Activated CD4-positive, alpha-beta T cell treated with anti-CD3 and anti-CD28 coated beads, Interleukin-2, amount 50 U/mL, for 48 hours (primary cell): ENCODE measurements around the gene RNF145.
A peak's percentile ranks its signal among the peaks of the same experiment; 100 is the strongest.

Experiments
- DNase-seq, 2 experiments: peaks; one replicate each; pipeline ENCODE4 v3.0.0-alpha.2; 2020

Gene RNF145

DNA sequence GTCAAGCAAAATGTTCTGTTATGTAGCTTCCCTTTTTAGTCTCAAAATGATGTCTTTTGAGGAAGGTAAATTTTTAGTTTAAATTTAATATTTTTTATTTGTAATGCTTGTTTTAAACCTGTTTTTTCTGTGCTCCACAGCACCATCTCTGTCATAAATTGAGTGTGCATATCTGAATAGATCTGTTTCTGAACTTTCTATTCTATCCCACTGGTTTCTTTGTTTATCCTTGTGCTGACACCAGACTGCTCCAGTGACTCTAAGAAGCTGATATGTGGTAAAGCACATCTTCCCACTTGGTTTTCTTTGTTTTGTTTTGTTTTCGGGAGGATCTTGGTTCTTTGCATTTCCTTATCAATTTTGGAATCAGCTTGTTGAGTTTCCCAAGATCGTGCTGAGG is 7.1 kb upstream of the RNF145 start:
- DNase-seq: no peak

- DNase-seq: no peak
Measured at GRCh38 chr5:159215886-159216285, 6.5 kb upstream of the RNF145 start.

DNA sequence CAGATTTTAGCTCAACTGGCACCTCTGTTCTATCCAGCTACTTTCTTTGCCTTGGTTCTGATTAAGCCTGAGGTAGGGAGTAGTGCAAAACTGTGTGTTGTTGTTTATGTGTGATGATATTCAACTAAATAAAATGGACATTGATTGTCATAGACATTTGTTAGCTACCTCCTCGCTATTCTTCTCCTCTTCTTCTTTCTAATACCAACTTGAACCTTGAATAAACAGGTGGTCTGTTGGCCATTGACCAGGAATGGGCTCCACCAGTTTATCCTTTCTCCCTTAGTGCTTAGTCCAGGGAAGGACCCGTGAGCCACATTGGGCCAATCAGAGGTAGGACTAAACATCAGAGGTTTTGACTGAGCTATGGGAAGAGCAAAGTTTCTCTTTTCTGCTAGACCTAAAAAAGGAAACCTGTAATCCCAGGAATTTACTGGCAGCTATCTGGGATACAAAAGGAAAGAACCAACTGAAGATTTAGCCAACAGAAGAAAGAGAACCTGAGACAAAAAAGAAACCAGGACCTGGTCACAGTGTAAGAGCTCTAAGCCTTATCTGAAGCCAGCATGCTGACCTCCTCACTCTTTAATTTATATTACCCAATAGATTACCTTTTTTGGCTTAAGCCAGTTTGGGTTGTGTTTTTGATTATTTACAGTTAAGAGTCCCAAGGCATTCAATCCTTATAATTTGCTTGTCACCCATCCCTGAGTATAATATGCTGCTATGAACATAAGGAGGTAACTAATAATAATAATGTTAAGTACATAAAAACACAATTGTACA is 5.3 kb upstream of the RNF145 start:
- DNase-seq: no peak

DNA sequence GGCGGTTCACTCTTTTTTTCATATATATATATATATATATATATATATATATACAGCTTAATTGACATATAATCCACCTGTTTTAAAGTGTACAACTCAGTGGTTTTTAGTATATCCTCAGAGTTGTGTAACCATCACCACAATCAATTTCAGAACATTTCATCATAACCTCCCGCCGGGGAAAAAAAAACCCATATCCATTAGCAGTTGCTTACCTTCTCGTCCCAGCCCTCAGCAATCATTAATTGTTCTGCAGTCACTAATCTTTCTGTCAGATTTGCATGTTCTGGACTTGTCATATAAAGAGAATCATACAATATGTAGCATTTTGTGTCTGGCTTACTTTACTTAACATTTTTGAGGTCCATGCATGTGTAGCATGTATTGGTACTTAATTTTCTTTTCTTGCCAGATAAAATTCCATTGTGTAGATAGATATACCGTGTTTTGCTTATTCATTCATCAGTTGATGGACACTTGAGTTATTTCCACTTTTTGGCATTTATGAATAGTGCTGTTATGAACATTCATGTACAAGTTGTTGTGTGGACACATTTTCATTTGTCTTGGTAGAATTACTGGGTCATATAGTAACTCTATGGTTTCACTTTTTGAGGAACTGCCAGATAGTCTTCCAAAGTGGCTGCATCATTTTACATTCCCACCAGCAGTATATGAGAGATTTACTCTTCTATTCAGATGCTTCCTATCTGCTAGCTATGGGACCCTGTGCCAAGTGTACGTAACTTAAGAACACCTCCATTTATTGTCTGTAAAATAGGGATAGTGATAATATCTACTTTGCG is 3.5 kb upstream of the RNF145 start:
- no peak for DNase-seq

DNA sequence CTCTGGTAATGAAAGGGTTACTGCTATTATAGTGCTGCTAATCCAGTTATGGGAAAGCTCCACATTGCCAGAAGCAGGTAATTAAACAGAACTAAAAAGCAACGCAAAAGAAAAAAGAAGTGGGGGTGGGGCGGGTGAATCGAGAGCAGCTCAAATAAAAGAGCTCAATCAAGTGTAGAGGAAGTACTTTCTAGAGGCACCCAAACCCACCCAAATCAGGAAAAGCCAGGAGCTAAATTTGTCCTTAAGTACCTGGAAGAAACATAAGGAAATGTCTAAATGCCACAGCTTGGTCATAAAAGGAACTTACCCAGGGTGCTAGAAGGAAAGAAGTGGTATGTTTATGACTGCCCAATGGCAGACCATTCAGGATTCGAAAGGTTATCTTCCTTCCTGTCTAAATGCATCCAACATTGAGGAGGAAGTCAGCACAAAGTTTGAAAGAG is 2.4 kb upstream of the RNF145 start:
- no peak for DNase-seq

GRCh38 chr5:159210846-159211245 is 1.5 kb upstream of the RNF145 start:
- DNase-seq: no peak

DNA sequence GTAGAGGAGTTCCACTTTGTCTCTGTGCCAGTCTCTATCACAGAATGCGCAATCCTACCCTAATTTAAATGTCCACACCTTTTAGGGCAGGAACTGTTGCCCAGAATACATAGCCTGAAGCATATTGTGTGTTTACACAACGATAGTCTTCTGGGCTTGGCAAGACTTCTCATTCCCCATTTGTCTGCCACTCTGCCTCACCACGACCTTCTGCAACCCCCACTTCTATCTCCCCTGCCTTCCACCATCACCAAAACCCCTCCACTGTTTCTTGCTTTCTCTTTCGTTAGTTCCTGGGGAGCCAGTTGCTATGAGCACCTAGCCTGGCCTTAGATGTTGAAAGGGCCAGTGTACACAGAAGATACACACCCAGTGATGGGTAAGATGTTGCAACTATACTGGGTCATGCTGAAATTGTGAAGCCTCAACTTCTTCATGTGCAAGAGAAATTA is 883 bp upstream of the RNF145 start:
- DNase-seq: no peak

DNA sequence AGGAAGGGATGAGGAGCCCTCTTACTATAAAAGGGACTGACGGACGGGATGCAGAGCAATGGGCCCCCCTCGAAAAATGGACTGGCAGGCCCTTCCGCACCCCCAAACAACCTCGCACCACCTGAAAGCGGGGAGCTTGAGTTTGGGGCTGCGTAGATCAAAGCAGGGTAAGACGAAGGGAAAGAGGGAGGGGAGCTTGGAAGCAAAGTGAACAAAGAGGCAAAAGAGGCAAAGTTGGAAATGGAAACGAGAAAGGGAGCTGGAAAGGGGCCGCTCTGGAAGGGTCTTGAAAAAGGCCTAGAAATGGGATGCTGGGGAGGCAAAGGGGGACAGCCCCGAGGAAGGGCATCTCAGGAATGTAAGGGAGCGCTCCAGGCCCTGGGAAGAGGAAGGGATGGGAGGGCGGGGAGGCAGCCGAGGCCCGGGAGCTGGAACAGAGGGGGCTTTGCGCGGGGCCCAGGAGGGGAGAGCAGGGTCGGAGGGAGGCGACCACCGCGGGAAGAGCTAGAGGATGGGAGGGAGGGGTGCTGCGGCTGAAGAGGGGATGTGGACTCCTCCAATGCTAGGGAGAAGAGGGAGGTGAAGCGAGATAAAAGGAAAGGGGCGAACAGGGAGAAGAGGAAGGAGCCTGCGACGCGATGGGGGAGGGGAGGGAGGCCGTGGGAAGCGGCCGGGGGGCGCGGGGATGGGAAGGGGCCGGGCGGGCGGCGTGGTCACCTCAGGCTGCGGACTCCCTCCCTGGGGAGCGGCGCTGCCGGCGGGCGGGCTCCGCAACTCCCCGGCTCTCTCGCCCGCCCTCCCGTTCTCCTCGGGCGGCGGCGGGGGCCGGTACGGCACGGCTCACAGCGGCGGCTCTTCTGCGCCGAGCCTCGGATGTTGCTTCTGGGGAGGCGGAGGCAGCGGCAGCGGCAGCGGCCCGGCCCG is 577 bp downstream of the RNF145 start:
- peak; percentile 26 to 31 for DNase-seq

DNA sequence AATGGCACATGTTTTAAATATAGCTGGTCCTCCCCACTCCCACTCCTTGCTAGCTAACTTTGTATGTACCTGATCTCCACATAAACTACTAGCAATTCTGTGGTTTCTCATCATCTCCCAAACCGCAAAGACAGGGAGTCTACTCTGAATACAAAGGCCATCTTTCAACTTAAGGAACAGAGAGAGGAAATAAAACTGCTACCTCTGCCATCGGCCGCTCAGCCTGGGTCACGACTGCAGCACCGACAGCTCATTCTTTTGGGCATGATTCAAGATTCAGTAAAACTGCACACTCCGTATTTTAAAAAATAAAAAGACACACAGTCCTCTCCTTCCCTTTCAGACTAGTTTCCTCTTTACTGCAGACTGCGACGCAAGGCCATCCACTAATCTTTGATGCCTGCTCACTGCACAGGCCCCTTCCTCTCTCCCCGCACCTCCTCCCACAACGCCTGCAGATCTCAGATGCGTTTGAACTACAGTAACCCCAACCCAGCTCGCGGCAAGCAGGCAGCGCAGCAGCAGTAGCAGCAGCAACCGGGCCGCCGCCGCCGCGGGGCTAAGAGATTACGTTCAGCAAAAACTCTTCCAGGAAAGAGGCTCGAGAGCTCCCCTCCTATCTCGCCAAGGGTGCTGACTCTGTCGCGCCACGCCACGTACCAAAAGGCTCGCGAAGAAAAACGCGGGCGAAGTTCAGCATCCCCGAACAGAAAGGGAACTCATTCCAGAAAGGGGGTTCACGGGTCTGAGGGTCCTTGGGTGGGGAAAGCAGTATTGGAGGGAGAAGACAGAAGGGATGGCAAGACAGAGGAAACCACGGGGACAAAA is 1.5 kb downstream of the RNF145 start:
- peak; percentile 72 to 79 for DNase-seq

- DNase-seq: no peak
Measured at GRCh38 chr5:159207222-159207685, 2.1 kb downstream of the RNF145 start.

DNA sequence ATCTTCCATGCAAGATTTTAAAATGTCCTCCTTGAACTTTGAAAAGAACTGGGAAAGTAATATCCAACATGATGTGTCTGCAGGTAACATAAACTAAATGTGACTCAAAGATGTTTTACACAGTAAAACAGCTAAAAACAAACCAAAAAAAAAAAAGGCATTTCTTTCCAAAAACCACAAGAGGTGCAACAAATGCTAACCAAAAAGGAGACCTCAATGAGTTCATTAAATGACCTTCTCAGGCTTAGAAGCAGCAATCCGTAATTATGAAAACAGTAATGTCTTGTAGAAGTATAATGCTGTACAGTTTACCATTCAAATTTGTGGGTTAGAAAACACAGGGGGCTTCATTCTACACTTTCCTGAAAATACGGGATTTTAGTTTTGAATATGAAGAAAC is 2.5 kb downstream of the RNF145 start:
- DNase-seq: no peak

- DNase-seq: no peak
Measured at GRCh38 chr5:159206368-159206767, 3.0 kb downstream of the RNF145 start.

DNA sequence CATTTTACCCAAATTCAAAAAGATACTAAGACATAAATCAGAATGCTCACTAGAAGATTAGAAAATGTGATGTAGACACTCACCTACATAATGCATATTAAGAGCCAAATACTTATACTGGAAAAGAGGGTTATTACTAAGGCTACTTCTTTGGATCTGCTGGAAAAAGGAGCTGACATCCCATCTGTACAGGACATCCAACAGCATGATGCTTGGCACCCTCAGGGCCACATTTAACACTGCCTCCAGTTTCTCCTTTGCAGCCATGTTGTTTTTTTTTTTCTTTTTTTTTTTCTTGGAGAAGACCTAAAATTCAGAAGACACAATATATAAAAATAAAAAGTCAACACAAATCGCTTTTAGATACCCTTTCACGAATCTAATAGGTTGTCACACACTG is 6.0 kb downstream of the RNF145 start:
- DNase-seq: no peak

DNA sequence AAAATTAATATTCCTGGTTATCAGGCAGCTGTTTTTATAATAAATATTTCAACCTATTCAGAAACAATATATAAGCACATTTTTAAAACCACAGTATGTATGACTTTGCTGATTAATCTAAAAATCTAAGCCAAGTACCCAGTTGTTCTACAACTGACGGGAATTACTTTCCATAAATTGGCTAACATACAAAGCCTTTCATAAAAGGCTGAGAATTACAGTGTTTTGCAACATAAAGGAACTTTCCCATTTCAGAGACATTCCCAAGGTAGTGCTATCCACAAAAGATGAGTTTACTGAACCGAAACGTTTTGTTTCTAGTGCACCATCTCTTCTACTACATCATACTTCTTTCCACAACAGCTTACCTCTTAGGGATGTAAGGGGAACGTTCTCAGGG is 7.2 kb downstream of the RNF145 start:
- DNase-seq: no peak

DNA sequence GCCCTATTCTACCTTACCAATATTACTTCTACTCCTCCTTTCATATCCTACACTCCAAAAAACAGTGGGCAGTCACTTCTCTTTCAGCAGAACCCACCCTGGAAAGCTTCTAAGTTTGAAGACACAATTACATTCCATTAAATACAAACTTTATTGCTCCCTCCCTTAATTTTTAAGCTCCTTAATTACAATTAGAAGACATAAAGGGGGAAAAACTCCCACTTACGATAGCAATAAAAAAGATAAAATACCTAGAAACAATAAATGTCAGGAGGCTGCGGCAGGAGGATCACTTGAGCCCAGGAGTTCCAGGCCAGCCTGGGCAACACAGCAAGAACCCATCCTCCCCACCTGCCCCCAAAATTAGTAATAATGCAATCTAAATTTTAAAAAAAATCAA is 9.6 kb downstream of the RNF145 start:
- DNase-seq: no peak

- no peak for DNase-seq
Measured at GRCh38 chr5:159199225-159199624, 10.1 kb downstream of the RNF145 start.

DNA sequence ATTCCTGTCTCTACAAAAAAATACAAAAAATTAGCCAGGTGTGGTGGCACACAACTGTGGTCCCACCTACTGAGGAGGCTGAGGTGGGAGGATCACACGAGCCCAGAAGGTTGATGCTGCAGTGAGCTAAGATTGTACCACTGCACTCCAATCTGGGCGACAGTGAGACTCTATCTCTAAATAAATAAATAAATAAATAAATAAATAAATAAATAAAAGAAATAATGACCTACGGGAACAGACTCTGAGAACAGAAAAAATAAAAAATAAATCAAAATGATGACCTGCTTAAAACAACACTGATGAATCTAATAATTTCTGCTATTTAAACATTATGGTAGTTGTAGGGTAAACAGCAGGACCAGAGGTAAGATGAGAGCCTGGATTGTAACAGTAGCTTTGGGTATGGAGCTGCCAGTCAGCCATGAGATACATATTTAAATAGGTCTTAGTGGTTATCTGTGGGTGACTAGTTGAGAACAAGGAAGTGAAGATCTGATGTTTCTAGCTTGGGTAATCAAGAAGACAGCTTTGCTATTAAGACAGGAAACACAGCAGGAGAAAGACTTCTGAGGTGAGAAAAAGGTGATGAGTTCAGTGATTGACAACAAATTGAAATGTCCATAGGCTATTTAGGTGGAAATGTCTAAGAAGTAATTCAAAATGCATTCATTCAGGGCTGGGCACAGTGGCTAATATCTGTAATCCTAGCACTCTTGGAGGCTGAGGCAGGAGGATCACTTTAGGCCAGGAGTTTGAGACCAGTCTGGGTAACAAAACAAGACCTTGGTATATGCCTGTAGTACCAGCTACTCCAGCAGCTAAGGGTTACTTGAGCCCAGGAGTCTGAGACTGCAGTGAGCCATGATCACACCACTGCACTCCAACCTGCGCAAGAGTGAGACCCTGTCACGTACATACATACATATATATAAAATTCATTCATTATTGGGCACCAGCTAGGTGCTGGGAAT is 11.0 kb downstream of the RNF145 start:
- no peak for DNase-seq

- no peak for DNase-seq
Measured at GRCh38 chr5:159195775-159196174, 13.6 kb downstream of the RNF145 start.

DNA sequence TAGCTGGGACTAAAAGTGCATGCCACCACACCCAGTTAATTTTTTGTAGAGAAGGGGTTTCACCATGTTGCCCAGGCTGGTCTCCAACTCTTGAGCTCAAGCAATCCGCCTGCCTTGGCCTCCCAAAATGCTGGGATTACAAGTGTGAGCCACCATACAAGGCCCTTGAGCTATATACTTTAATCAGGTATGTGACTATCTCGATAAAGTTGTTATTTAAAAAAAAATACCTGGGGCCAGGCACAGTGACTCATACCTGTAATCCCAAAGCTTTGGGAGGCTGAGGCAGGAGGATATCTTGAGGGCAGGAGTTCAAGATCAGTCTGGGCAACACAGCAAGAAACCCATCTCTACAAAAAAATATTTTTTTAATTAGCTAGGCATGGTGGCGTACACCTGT is 19.2 kb downstream of the RNF145 start:
- DNase-seq: no peak

DNA sequence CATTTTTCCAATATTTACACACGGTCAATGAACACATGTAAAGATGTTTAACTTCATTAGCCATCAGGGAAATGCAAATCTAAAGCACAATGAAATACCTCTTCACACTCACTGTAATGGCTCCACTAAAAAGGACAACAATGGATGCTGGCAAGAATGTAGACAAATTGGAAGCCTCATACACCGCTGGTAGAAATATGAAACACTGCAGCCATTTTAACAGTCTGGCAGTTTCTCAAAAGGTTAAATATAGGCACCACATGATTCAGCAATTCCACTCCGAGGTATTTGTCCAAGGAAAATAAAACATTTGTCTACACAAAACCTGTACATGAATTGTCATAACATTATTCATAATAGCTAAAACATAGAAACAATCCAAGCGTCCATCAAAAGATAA is 20.0 kb downstream of the RNF145 start:
- DNase-seq: no peak

DNA sequence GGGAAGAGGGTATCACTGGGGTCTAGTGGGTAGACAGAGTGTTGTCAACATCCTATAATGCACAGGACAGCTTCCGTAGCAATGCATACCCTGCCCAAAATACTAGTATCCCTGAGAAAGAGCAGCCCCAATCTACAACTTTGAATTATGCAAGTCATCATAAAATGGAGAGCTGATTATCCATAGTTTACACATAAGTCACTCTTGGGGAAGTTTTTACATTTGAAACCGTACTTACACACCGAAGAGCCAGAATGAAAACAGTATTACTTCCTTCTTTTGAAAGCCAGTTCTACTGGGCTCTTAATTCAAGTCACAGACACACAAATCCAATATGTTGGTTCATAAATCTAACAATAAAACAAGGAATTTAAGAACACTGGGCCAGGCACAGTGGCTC is 21.6 kb downstream of the RNF145 start:
- no peak for DNase-seq
